ENCODE results near the gene SCARB1.

SCARB1 gene

GRCh38 chr12:124861898-124862676, 1.6 kb downstream of the SCARB1 start:
- DNase-seq: no peak

GRCh38 chr12:124861492-124861891, 2.2 kb downstream of the SCARB1 start:
- no peak for DNase-seq

GRCh38 chr12:124857921-124858461, 5.7 kb downstream of the SCARB1 start:
- no peak for DNase-seq

- no peak for DNase-seq
These were observed 6.9 kb downstream of the SCARB1 start for GRCh38 chr12:124856842-124857178.

GRCh38 chr12:124856132-124856841, 7.4 kb downstream of the SCARB1 start:
- DNase-seq: no peak

- no peak for DNase-seq
These were observed 8.2 kb downstream of the SCARB1 start for GRCh38 chr12:124855275-124855957.

GRCh38 chr12:124854637-124855184, 9.0 kb downstream of the SCARB1 start:
- no peak for DNase-seq

GRCh38 chr12:124853781-124854636, 9.7 kb downstream of the SCARB1 start:
- DNase-seq: no peak

- DNase-seq: no peak
These were observed 10.7 kb downstream of the SCARB1 start for GRCh38 chr12:124852911-124853427.

GRCh38 chr12:124852329-124852831, 11.3 kb downstream of the SCARB1 start:
- no peak for DNase-seq

GRCh38 chr12:124851342-124851741, 12.3 kb downstream of the SCARB1 start:
- no peak for DNase-seq

GRCh38 chr12:124849382-124849781, 14.3 kb downstream of the SCARB1 start:
- no peak for DNase-seq

GRCh38 chr12:124848621-124849380, 14.9 kb downstream of the SCARB1 start:
- DNase-seq: no peak

- no peak for DNase-seq
These were observed 16.3 kb downstream of the SCARB1 start for GRCh38 chr12:124847113-124848074.

- DNase-seq: no peak
These were observed 19.0 kb downstream of the SCARB1 start for GRCh38 chr12:124844411-124845397.

GRCh38 chr12:124842800-124843510, 20.7 kb downstream of the SCARB1 start:
- no peak for DNase-seq

- no peak for DNase-seq
These were observed 21.5 kb downstream of the SCARB1 start for GRCh38 chr12:124842073-124842749.

Data from effector CD8-positive, alpha-beta T cell (primary cell).